NCI-H446 treated with DMSO at 0.1 percent for 48 hours (cell line): ENCODE measurements around the gene COG8.
"Not testable (repeated sequence)": the region's sequence is repeated elsewhere in the genome, so short reads cannot be mapped to it uniquely, and the experiment has no call there.

Source experiments
- DNase-seq: peaks from one replicate; lab custom pipeline; 2025; lab: John Stamatoyannopoulos, UW

COG8 gene

DNA sequence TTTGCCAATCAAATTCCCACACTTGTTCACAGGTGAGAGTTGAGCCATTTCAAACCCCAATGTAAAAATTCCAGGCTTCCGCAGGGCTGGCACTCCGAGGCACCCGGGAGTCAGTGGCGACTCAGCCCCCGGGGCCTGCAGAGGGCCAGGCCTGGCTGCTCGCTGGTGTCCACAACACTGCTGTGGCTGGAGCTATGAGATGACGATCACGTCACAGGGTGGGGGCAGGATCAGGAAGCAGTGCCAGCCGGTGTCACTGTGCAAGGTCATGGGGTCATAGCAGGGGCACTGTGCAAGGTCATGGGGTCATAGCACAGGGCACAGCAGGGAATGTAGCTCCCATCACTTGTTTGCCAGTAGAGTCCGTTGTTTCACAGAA is 20.5 kb downstream of the COG8 start:
- DNase-seq: no peak

DNA sequence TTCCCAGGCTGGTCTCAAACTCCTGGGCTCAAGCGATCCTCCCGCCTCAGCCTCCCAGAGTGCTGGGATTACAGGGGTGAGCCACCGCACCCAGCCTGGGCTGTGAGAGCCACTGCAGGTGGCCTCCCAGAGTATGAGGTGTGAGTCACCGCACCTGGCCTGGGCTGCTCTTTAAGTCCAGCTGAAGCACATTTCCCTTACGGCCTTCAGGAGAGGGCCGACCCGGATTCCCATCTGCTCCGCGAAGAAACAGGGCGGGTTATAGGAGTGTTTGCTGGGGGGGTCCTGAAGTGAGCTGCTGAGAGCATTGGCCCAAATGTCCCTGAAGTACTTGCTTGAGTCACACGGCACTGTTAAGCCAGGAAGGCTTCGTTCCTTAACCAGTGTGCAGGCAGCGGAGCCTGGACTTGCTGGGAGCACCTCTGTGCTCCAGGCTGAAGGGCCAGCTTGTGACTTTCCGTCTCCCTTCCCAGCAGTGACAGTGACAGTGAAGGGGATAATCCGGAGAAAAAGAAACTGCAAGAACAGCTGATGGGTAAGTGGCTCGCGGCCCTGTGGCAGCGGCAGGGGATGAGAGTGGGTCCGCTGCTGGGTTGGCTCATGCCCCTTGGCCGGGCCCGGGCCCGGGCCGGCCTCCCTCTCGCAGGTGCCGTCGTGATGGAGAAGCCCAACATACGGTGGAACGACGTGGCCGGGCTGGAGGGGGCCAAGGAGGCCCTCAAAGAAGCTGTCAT is 21.0 kb downstream of the COG8 start:
- DNase-seq: no peak

DNA sequence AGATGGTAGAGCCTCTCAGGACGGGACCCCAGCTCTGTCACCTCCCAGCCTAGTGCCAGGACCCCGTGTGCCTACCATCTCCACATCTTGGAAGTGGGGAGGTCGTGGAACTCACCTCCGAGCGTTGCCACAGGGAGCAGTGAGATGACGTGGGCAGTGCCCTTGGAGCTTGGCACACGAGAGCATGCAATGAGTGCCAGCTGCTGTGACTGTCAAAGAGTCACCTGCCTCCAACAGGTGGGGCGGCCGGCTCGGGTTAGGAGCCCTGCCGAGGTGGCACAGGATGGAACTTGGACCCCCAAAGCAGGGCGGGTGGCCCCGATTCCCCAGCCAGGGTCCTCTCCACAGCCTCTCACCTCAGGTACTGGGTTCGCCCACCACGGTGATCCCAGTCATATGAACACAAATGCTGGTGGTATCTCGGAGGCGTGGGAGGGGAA is 22.7 kb downstream of the COG8 start:
- no peak for DNase-seq

DNA sequence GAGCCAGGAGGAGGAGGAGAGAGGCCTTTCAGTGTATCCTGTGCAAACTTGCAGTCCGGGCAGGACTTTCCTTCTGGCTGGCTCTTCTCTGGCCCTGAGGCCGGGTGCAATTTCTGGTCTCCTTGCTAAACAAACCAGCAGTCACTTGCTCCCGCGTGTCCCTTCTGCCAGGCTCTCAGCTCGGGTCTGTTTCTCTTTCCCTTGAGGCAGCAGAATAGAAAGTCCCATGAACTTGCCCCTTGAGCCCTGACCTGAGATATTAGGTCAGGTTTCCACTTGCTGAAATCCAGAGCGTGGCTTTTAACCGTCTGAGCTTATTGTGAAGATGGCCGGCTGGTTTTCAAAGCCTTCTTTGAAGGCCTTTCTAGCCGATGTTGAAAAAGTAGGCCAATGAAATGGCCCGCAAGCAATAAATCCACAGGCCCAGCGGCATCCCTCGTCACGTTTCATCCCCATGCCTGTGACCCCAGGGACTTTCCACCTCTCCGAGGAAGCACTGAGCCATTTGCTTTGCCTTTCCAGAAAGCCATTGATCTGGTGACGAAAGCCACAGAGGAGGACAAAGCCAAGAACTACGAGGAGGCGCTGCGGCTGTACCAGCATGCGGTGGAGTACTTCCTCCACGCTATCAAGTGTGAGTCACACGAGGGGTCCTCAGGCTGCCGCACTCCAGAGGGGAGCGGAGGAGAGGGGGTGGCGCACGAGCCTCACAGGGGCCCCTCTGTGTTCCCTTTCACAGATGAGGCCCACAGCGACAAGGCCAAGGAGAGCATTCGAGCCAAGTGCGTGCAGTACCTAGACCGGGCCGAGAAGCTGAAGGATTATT is 23.7 kb downstream of the COG8 start:
- DNase-seq: no peak

DNA sequence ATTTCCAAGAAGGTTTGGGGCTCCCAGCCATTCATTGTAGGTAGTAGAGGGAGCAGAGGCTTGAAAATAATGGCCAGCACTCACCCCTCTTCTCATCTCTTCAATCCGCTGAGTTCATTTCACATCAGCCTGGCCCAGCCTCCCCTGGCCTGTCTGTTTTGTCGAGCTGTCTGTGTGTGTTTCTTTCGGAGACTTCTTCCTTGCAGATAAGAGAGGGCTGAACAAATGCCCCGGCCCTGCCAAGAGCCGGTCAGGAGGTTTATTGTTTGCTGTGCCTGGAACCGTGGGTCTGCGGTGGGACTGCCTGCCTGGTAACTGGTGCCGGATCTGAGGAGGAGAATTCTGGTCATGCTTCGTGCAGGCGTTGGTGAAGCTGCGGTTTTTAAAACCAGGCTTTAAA is 24.8 kb downstream of the COG8 start:
- DNase-seq: no peak

DNA sequence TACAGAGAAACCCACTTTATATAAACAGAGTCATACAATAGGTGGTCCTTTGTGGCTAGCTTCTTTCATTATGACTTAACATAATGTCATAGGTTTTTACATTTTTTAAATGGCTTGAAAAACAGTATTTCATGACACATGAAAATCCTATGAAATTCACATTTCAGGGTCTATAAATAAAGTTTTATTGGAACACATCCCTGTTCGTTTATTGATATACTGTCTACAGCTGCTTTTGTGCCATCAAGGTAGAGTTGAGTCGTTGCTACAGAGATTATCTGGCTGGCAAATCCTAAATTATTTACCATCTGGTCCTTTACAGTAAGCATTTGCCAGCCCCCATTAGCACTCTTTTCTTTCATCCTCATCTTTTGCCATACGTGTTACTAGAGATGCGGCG is 25.9 kb downstream of the COG8 start:
- DNase-seq: no peak

DNA sequence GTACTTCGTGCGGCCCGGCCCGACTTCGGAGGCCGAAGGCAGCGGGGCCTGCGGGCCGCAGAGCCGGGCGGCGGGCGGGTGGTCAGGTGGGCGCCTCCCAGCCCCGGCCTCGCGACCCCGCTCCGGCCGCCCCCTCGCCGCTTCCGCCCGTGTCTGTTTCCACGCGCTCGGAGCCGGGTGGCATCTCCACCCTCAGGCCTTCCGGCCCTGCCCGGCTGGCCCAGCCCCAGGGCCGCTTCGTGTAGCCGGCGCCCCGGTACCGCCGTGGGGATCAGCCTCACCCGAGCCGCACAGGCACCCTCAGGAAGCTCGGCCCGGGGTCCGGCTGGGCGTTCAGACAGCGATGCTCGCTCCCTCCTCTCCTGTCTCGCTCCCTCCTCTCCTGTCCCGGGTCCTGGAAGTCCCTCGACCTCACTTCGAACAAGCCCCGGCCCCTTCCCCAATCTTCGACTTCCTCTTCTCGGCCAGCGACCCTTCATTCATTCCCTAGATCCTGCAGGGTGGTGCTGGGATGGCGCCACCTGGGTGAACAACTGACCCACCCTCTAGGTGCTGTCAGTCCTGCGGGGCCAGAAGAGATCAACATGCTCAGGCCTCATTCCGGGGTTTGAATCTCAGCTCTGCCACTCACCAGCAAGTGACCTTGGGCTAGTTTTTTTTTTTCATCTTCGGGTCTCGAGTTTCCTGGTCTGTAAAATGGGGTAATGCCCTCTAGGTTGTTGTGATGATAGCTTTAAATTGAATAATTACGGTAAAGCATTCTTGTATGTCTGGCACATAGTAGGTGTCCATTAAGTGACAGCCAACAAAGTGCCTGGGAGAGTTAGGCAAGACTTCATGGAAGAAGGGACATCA is 27.6 kb downstream of the COG8 start:
- no peak for DNase-seq

DNA sequence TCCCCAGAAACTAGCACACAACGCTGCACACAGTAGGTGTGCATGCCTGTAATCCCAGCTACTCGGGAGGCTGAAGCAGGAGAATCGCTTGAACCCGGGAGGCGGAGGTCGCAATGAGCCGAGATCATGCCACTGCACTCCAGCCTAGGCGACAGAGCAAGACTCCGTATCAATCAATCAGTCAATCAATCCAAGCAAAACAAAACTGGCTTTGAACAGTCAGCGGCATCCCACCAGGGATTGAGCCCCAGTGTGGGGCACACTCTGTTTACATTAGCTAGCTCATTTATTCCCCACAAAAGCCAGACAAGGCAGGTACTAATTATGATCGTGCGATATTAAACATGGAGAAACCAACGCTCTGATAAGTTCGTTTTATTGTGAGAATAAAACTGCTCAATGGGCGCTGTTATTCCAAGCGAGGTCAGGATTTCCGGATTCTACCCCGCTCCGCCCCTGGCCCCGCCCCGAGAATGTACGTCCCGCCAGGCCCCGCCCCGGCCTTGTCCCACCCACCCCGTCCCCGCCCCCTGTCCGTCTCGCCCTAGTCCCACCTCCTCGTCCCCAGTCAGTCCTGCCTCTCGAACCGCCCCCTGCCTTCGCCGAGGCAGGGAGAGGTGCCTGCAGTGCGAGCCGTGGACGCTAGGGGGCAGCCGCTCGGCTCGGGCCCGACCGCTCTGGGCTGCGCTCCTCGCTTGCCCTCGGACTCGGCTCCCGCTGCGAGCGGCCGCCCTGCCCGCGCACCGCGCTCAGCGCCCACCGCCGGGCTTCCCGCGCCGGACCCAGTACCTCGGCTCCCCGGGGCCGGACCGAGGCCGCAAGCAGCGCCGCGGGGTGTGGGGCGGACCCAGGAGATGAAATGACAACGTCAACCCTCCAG is 28.5 kb downstream of the COG8 start, which contains the start of gene VPS4A:
TSS of gene VPS4A (plus strand) at position 698 of the 880 bp plus-strand sequence. CDS start at position 860, 162 bp downstream.
- DNase-seq: peak; percentile 76

DNA sequence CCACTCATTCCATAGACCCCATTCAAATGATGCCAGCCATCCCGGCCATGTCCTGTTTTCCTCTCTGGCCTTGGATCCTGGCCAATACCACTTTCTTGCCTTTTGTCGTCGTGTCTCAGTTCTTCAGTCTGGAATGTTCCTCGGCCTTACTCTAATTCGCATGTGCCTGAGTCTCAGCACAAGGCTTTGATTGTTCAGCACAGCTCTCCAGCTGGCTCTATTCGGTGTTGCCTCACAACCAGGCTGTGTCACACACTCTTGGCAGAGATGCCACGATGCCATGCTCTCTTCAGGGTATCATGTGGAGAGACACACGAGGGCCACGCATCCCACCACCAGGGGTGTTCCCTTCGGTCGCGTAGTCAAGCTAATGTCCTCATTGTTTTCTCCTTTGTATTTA is 30.0 kb downstream of the COG8 start:
- no peak for DNase-seq

DNA sequence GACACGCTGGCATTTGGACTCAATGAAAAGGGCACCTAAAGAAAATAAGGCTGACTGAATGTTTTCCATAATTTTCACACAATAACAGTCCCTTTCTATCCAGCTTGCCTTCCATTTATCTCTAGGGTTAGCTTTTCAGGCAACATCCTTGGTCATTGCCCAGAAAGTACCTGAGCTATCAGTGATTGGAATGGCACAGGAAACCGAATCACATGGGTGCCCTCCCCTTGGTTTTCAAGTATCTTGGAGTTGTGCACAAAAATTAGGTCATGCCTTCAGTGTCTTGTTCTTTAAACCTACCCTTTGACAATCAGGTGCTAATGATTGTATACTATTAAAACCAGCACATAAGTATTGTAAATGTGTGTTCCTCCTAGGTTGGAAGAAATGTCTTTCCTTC is 31.5 kb downstream of the COG8 start:
- no peak for DNase-seq

DNA sequence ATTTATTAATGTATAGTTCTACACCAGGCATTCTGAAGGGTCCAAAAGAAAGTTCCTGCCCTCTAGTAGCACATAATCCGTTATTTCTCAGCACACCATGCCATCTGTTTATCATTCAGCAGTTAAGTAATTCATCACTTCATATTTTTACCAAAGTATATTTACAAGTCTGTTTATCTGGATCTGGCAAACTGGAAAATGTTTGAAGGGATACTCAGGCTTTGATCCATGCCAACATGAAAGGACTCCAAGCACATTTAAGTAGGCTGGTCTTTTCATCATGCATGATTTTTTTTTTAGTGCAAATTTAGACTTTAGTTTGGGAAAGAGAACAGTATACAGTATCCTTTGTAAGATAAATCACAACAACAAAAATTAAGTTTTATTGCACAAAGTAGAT is 32.3 kb downstream of the COG8 start:
- DNase-seq: no peak

DNA sequence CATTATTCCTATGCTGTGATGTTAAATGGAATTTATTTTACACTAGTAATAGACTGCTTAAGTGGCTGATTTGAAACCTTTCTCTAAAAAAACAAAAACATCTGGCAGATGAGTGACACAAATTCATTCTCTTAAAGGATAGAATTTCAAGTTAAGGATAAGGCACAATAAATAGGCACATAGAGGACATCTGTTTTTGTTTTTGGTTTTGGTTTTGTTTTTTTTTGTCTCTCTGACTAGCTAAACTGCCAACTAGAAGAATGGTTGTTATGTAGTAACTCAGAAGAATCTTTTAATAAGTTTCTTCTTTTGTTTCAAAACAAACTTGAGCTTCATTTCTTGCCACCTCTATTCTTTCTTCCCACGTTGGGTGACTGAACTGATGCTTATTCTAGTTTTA is 33.3 kb downstream of the COG8 start:
- no peak for DNase-seq

DNA sequence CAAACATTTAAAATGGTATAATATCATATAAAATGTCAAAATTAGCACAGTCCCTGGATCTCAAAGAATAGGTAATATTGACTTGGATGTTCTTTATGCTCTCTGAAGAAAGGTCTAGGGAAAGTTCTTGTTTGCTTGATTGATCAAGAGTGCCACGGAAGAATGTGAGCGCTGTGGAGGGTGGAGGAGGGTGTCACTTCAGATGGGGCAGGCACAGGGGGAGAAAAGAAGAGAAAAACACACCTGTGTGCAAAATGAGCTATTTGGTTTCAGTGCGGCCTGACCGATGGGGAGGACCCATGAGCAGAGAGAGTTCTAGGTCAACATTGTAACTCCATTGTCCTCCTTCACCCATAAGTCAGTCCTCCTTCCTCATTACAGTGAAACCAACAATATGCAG is 37.1 kb downstream of the COG8 start:
- no peak for DNase-seq

DNA sequence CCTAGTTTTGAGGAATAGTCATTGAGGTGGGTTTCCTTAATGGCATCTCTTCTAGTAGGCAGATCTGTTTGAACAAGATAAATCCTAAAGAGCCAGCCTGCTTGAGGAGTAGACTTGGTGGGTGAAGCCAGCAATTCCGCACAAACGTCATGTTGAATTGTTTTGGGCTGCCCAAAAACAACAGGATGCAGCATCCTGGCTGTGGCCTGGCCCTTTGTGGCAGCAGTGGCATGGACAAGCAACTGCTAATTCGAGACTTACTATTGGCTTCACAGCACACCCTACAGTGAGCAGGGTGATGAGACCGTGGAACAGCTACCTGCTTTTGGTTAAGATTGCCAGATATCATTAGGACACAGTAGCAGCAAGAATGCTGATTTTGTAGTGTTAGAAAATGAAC is 37.5 kb downstream of the COG8 start:
- DNase-seq: no peak

DNA sequence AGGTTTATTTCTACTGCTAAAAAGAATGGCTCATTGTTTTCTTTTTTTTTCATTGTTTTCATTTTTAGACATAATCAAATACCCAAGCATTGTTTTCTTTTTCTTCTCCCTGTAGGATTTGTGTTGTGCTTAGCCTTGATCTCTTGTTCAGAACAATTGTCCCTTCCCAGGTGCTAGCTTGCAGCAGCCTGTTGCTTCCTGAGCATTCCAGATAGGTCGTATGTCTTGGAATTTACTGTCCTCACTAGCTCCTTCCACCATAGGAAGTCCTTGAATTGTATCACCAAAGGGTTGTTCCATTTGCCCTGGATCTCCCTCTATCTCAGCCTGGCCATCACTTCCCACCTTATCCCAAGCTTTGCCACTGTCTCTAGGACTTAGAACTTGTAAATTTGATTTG is 38.2 kb downstream of the COG8 start:
- no peak for DNase-seq

DNA sequence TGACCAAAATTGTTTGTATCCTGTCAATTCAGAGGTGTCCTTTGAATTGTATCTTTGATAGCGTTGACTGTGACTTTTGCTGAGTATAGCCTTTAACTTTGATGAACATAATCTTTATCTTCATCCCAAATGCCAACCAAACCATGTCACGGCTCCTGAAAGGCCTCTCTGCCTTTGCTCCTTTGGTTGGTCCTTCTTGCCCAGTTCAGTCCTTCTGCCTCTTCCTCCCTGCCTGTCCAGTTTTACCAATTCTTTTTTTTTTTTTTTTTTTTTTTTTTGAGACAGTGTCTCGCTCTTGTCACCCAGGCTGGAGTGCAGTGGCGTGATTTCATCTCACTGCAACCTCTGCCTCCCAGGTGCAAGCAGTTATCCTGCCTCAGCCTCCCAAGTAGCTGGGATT is 41.1 kb downstream of the COG8 start:
- DNase-seq: no peak

DNA sequence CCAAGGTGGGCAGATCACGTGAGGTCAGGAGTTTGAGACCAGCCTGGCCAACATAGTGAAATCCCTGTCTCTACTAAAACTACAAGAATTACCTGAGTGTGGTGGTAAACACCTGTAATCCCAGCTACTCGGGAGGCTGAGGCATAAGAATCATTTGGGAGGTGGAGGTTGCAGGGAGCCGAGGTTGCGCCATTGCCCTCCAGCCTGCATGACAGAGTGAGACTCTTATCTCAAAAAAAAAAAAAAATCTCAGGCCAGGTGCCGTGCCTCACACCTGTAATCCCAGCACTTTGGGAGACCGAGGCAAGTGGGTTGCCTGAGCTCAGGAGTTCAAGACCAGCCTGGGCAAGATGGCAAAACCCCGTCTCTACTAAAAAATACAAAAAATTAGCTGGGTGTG is 42.6 kb downstream of the COG8 start:
- not testable (repeated sequence) for DNase-seq

DNA sequence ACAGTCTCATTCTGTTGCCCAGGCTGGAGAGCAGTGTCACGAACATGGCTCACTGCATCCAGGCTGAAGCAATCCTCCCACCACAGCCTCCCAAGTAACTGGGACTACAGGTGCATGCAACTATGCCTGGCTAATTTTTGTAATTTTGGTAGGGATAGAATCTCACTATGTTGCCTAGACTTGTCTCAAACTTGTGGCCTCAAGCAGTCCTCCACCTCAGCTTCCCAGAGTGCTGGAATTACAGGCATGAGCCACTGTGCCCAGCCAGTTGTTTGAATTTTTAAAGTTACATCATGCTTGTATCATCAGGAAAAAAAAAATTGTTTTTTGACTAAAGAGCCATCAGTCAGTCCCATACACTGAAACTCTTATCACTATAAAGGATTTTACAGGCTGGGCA is 45.3 kb downstream of the COG8 start:
- DNase-seq: no peak

DNA sequence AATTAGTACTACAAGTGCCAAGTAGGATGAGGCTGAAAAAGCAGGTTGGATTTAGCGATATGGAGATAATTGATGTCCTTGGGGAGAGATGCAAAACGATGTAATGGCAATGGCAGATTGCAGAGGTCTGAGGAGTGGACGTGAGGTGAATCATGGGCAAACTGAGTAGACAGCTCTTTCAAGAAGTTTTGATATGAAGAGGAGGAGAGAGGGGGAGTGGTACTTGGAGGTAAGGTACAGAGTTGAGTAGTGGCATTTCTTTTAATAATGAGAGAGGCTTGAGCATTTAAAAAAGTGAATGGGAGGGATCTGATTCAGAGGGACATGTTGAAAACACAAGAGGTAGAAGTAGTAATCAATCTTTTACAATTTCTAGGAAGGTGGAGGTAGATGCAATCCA is 46.0 kb downstream of the COG8 start:
- DNase-seq: no peak

DNA sequence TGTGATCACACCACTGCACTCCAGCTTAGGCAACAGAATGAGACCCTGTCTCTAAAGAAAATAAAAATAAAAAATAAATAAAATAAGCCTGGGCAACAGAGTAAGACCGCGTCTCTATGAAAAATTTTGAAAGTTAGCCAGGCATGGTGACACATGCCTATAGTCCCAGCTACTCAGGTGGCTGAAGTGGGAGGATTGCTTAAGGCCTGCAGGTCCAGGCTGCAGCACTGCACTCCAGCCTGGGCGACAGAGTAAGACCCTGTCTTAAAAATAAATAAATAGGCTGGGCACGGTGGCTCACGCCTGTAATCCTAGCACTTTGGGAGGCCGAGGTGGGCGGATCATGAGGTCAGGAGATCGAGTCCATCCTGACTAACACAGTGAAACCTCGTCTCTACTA is 47.7 kb downstream of the COG8 start:
- DNase-seq: not testable (repeated sequence)

DNA sequence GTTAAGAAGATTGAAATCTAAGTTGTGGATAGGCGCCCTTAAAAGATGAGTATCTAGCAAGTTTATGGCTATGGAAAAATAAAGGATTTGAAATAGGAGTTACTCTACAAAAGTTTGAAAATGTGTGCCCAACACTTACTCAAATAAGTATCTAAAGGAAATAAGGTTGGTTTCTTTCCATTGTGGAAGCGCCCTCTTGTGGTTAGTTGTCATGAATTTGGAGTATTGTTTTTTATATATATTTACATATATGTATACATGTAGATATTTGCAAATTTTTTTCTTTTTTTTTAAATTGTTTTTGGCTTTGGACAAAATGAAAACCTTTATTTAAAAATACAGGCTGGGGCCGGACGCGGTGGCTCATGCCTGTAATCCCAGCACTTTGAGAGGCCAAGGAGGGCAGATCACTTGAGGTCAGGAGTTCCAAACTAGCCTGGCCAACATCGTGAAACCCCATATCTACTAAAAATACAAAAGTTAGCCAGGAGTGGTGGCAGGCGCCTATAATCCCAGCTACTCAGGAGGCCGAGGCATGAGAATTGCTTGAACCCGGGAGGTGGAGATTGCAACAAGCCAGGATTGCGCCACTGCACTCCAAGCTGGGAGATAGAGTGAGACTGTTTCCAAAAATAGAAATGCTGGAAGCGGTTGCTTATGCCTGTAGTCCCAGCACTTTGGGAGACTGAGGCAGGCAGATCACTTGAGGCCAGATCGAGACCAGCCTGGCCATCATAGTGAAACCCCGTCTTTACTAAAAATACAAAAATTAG is 52.2 kb downstream of the COG8 start:
- DNase-seq: no peak
